Fibroblast of upper back skin (primary cell): ENCODE data around the gene ACTN2.

Source experiments
- DNase-seq: peaks from one replicate; pipeline ENCODE4 v3.0.0-alpha.2; 2013

ACTN2 gene

DNA sequence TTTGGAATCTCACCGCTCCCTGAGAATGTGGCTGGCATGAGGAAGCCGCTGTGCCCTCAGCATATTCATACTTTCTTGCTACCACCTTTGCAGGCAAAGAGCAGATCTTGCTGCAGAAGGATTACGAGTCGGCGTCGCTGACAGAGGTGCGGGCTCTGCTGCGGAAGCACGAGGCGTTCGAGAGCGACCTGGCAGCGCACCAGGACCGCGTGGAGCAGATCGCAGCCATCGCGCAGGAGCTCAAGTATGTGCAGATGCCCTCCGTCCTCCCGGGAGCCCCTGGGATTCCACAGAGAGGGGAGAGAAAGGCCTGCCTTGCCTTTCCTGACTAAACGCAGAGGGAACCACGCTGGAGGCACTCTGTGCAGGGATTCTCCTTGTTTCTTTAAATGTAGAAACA, 58.2 kb downstream of the ACTN2 start:
- no peak for DNase-seq

DNA sequence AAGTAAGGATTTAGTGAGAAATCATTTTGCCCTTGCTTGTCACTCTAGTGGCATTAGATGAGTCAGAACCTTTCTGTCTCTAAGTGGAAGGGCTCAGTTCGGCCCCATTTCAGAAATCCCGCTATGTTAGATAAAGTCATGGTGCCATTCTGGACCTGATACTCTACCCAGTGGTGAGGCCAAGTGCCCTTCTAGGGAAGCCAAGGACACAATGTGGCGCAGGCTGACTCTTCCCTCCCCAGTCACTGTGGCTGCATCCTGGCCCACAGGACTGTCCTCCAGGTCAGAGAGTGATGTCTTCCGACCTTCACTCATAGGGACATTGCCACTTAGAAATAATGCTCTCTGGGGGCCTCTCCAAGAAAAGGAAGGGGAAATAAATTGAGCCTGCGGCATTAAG, 60.5 kb downstream of the ACTN2 start:
- DNase-seq, result no peak

DNA sequence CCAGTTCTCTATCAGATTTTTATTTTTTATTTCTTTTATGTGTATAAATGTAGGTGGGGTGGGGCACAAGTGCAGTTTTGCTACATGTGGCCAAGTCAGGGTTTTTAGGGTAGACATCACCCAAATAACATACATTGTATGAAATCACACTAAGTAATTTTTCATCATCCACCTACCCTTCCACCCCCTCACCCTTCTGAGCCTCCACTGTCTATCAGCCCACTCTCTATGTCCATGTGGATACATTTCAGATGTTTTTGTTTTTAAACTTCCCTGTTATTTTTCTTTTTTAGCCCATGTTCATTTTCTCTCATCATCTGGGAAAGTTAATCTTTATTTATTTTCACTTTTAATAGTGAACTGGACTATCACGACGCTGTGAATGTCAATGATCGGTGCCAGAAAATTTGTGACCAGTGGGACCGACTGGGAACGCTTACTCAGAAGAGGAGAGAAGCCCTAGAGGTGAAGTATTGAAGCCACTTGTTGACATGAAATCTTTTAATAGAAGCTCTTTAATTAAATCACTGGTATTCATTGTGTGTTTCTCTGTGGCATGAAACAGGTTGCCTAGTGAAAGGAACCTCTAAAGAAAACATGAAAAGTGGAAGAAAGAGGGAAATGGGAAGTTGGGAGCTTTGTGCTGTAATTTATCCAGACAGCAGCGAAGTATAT, 61.1 kb downstream of the ACTN2 start:
- no peak for DNase-seq

DNA sequence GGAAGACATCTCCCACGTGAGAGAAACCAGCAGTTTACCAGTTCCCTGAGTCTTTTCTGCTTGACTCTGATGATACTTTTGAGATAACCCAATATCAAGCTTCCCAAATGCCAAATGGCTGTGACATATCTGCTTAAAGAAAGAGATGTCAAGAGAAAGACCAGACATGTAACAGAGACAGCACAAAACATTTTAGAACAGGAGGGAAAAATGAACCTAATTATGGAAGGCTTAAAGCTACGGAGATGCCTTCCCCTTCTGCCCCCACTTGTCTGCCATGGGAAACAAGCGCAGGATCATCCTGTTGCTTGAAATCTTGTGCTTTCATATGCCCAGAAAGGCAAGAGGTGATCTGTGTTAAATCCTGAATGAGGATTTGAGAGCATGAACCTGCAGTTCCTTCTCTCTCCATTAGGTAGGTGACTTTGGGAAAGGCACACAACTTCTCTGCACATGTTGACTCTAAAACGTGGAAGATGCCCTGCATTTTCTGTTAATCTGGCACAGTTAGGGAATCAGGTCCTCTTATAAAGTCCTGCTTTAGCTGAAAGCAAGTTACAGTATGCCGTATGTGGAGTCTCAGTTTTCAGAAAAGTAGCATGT, 62.1 kb downstream of the ACTN2 start:
- DNase-seq, result no peak

DNA sequence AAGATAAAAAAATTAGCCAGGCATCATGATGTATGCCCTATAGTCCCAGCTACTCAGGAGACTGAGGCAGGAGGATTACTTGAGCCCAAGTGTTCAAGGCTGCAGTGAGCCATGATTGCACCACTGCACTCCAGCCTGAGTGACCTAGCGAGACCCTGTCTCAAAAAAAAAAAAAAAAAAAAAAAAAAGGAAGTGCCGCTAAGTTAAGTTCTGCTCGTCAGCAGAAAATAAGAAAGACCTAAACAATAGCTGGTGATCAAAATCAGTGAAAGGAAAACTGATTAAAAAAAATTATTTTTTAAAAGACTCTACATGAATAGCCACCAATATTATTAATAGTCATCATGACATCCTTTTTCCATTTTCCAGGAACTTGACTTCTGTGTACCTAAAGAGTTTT, 64.6 kb downstream of the ACTN2 start:
- DNase-seq, result no peak

DNA sequence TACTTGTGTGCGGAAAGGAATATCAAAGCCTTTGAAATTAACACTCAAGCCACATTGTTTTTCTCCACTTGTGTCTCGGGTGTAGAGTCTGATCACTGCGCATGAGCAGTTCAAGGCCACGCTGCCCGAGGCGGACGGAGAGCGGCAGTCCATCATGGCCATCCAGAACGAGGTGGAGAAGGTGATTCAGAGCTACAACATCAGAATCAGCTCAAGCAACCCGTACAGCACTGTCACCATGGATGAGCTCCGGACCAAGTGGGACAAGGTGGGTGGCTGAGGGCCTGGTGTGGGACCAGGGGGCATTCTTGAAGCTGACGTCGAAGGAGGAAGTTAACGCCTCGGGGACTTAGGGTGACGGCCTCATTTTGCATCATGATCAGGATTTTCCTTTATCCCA, 65.1 kb downstream of the ACTN2 start:
- no peak for DNase-seq

DNA sequence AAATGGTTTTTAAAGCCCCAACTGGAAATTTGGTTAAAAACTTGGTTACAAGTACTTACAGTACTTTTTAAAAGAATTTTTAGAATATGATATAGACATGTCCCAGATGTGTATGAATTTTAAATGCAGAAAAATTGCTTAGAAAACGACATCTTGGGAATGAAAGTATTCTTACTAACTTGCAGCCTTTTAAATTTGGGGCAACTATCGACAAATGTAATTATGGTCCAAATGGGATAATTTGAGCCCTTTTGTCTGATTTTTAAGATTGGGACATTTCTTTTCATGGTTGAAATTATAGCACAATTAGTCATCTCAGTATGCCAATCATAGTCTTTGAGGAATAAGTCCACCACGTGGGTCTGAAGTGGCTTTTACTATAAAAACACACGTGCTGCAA, 65.6 kb downstream of the ACTN2 start:
- DNase-seq, result no peak

DNA sequence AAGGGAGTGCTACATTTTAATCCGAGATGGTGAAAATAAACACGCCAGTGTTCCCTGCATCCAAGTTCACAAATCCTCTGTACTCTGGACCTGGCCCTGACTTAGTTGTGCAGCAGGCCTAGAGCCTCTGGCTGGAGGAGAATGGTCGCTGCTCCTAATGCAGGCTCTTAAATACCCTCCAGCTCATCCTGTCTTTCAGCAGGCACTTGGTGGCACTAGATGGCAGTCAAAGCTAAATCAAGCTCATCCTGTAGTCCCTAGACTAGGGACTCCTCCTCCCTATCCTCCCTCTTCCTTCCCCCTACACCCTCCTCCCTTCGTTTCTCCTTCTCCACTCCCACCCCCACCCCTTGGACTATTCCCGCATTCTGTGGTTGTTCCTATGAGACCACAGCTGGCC, 67.2 kb downstream of the ACTN2 start:
- DNase-seq, result peak; percentile 25

DNA sequence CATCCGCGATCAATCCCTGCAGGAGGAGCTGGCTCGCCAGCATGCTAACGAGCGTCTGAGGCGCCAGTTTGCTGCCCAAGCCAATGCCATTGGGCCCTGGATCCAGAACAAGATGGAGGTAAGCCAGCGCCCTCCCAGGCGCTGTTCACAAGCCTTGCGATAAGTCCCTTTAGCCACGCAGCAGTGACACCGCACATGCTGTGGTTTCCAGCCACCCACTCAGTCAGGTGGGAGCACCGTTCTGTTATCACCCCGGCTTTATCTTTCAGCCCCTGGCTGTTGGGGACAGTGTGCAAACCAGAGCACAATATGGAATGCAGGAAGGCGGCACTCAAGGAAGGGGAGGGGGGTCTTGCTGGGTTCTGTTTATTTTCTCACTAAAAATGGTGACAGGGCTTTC, 67.7 kb downstream of the ACTN2 start:
- no peak for DNase-seq

DNA sequence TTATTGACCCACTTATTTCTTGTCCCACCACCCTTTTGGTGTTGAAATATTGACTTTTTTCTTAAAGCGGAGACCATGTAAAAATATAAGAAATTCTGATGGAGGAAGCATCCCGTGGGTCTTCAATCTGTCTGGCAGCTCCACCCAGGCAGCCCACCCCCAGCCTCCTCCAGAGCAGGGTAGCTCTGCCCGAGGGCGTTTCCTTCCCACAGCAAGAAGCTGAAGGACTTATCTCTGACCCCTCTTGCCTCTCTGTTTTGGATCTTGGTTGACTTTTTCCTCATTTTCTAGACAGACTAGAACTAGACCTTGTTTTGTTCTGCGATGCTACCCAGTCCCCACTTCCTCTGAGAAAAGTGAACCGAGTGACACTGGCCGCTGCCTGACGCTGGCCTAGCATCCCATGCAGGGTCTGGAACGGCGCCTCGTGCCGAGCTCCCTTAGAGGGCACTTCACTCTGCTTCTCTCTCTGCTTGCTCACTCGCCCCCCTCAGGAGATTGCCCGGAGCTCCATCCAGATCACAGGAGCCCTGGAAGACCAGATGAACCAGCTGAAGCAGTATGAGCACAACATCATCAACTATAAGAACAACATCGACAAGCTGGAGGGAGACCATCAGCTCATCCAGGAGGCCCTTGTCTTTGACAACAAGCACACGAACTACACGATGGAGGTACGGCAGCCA, 68.4 kb downstream of the ACTN2 start:
- DNase-seq, result no peak

DNA sequence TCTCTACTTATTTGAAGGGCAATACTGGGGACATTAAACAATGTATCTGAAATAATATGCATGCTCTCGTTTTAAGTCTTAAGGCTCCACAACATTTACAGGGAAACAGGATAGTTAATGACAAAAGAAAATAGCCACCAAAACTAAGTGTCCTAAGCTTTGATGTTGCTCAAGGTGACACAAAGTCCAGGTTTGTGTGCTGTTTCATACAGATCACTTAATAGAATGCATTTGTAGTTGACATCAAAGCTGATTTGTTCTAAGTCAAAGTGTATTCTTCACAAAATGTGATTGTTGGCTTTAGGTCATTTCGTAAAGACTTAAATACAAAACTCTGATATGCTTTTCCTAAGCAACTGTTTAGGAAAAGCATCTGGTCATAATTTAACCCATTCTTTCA, 71.3 kb downstream of the ACTN2 start:
- DNase-seq, result no peak

DNA sequence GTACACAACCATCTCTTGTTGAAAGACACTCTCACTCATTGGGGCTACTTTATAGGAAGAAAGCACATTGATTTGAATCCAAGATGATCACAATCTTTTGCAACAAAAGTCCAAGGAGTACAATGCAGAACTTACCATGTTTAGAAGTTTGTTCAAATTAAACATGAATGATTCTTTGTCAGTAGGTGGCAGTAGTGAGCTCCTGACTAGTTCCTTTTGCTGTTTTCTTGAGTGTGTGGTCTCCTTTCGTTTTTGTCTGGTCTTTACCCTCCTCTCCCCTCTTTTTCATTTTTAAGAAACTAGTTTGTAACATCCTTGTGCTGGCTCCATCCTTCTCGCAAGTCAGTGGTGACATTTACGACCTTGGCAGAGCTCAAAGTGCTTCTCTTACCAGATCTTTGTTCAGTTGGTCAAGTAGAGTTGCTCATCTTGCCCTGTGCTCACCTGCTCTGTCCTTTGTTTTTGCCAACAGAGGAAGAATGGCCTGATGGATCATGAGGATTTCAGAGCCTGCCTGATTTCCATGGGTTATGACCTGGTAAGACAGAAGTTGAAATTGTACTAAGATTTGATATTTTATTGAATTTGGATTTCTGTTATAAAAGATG, 73.1 kb downstream of the ACTN2 start:
- DNase-seq, result peak; percentile 52

DNA sequence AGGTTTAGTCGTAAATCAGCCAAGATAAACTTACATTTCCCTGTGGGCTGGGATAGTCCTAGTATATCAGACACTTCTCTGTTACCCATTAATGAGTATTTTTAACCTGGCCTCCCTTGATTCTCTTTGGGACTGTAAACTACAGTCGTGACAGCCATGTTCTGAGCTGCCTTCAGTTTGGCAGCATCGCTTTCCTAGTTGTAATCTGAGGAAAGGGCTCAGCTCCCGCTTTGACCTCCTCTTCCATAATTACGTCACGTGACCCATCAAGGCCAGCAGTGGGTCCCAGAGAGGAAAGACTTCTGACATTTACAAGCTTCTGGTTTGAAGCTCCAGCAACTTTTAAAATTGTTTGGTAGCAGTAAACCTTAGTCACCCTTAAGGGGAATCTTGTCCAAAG, 74.2 kb downstream of the ACTN2 start:
- no peak for DNase-seq

DNA sequence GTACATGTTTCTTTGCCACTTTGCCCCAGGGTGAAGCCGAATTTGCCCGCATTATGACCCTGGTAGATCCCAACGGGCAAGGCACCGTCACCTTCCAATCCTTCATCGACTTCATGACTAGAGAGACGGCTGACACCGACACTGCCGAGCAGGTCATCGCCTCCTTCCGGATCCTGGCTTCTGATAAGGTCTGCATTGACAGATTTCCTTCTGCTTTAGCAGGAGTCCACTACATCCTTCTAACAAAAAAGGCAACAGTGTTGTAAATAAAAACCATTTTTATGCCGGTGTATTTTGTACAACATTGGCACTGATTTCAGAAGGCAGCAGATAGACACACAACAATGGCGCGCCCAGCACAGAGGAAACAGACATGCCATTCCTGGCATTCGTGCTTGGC, 74.7 kb downstream of the ACTN2 start:
- DNase-seq, result no peak

DNA sequence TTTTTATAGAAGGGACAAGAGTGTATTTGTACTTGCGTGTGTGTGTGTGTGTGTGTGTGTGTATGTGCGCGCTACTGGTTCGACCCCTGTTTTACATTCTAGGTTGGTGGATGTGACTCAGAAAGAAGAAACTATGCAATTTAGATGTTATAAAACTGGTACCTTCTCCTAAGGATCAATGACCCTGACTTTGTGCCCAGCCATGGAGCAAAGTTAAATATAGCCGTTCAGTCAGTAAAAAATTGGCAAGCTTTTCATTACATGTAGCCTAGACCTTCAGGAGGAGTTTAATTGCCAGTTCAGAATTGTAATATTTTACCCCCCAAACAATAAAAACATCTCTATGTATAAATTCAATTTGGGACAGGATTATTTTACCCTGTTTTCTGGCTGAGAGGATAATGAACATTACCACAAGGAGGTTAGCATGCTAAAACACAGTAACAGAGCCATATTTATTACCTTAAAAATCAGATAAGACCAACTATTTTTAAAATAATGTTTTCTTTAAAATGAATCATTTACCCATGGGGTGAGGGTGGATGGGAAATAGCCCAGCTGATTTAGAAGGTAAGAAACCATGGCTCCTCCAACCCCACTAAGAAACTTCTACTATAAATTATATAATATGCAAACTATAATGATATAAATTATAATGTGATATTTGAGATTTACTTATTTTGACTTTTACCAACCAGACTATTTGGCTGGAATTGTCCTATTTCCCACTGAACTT, 75.3 kb downstream of the ACTN2 start:
- no peak for DNase-seq

DNA sequence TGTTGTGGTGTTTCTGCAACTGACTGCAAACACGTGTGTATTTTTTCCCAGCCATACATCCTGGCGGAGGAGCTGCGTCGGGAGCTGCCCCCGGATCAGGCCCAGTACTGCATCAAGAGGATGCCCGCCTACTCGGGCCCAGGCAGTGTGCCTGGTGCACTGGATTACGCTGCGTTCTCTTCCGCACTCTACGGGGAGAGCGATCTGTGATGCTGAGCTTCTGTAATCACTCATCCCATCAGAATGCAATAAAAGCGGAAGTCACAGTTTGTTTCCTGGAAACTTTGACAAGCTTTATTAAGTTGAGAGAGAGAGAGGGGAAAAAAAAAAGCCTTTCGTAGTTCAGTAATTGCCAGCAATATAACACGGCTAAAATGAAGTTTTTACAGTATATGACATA, 76.1 kb downstream of the ACTN2 start:
- peak; percentile 7 for DNase-seq

DNA sequence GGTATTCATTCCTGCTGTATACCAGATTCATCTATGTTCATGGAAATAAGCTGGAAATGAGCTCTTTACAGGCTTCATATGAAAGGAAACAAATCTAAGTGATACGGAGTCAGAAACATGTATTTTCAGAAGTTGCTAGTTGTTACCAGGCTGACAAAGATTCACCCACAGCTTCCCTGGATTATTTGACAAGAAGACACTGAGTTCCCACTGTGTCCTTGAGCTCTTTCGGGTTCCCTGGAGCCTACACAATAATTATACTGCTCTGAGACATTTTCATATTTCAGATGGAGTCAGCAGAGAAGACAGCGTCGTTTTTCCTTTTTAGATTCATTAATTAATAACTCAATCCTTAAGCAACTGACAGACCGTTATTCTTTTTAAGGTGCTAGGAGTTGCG, 79.5 kb downstream of the ACTN2 start:
- DNase-seq, result no peak

DNA sequence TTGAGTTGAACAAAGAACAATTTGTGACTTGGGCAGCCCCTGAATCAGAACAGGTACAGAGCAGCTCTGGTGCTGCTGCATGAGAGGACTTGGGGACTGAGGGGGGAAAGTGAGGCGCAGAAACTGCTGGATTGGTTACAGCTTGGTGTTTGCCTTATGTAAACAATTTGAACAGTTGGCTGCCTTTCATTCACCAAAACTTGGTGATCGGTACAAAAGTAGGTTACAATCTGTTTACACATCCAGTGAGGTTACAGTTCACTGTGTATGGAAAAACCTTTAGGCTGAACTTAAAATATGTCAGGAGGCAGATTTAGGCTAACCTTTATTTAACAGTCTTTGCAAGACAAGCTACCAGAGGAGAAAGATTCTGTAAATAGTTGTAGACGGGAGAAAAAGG, 80.2 kb downstream of the ACTN2 start:
- no peak for DNase-seq

DNA sequence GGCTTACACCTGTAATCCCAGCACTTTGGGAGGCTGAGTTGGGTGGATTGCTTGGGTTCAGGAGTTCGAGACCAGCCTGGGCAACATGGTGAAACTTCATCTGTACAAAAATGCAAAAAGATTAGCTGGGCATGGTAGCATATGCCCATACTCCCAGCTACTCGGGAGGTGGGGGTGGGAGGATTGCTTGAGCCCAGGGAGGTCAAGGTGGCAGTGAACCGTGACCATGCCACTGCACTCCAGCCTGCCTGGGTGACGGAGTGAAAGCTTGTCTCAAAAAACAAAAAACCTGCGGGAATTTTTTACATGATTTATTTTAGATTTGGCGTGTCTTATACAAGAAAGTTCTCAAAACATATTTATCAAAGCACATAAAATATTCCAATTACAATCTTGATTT, 81.0 kb downstream of the ACTN2 start:
- no peak for DNase-seq

DNA sequence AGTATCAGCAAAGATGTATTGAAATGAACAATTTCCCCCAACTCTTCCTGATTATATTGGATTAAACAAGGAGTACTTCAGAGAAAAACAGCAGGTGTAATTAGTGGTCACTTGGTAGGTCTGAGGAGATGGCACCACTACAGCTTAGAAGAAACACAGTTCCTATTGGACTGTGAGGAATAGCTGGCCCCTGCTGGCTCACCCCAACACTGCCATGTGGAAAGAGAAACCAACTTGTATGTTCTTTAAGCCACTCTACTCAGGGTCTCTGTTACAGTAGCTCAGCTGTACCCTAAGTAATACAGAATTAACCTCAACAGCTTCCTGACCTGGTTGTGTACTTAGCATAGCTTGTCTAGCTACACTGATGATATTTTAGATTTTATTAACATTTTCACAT, 82.3 kb downstream of the ACTN2 start:
- no peak for DNase-seq

DNA sequence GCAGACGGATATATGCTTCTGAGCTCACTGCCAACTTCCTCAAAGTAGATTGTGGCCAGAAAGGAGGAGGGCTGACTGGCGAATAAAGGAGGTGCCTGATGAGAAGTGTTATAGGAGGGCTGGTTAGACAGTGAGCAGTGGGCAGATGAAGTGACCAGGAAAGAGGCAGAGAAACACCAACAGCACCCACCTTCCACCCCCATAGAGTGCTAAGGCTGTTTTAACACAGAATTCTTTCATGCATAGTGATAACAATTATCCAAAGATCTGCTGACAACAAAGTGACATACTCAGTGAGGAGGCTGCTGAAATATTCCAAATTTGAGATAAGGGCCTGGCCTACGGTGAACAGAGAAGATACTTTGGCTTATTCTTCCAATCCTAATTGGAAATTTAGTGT, 87.6 kb downstream of the ACTN2 start:
- no peak for DNase-seq

DNA sequence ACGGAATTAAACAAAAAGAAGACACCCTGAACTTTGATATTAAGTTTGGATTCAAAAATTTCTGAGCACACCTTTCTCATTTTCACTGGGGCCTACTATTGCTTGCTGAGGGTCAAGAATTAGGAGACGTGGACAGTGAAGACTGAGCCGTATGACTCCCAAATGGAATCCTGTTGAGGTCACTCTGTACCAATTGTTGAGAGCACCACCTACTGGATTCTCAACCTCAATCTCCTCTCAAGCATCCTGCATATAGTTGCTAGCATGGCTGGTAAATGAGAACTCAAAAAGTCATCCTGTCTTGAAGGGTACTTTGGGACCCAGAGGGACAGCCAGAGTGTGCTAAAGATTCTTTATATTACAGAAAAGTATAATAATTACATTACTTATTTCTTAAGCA, 88.6 kb downstream of the ACTN2 start:
- peak; percentile 10 for DNase-seq

DNA sequence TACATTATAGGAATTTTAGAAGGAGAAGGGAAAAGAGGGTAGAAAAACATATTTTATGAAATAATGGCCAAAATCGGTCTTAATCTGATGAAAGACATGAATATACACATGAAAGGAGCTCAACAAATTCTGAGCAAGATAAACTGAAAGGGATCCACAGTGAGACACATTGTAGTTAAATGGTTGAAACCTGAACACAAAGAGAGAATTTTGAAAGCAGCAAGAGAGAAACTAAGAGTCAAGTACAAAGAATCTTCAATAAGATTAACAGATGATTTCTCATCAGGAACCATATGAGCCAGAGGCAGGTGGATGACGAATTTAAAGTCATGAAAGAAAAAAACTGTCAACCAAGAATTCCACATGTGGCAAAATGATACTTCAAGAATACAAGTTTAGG, 93.0 kb downstream of the ACTN2 start:
- no peak for DNase-seq

DNA sequence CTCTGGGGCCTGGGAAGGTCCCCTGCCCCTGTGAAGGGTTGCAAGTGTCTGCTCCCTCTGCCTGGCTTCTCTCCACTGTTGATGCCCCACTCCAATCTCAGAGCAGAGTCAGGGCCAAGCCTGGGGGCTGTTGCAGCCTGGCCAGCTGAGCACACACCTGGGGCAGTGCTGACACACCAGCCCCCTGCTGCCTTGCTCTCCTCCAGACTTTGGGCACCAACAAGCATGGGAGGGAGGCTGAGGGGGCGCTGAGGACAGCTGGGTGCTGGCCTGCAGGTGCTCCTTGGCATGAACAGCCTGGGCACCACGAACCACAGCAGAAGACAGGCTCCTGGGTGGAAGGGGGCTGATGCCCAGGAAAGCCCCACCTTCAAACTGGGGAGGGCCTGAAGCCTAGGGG, 99.2 kb downstream of the ACTN2 start:
- no peak for DNase-seq
